GM12872 (cell line): Measurements from ENCODE around the gene SNRNP25.
A peak's percentile ranks its signal among the peaks of the same experiment; 100 is the strongest.

ENCODE experiments used
- CTCF ChIP-seq: IDR thresholded peaks from 3 replicates; pipeline ENCODE4 v1.5.1; 2011; ENCODE audit warnings: low read depth, mild to moderate bottlenecking, low read length, moderate library complexity; ENCODE audit not compliant: insufficient read depth

SNRNP25 gene

GRCh38 chr16:61879-62281, 8.3 kb downstream of the SNRNP25 start:
- no peak for TF ChIP-seq CTCF

- TF ChIP-seq CTCF, result no peak
Observed at GRCh38 chr16:62283-62967, 8.8 kb downstream of the SNRNP25 start.

- no peak for TF ChIP-seq CTCF
Observed at GRCh38 chr16:62968-63391, 9.4 kb downstream of the SNRNP25 start.

DNA sequence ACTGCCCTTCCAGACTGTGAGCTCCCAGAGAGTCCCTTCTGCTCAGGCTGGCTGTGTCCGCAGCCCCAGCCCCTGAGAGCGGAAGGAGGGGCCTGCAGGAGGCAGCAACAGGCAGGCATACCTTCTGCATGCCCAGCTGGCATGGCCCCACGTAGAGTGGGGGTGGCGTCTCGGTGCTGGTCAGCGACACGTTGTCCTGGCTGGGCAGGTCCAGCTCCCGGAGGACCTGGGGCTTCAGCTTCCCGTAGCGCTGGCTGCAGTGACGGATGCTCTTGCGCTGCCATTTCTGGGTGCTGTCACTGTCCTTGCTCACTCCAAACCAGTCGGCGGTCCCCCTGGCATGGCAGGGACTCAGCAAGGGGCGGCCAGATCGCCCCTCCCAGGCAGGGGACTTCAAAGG, 9.8 kb downstream of the SNRNP25 start:
- TF ChIP-seq CTCF, result no peak

DNA sequence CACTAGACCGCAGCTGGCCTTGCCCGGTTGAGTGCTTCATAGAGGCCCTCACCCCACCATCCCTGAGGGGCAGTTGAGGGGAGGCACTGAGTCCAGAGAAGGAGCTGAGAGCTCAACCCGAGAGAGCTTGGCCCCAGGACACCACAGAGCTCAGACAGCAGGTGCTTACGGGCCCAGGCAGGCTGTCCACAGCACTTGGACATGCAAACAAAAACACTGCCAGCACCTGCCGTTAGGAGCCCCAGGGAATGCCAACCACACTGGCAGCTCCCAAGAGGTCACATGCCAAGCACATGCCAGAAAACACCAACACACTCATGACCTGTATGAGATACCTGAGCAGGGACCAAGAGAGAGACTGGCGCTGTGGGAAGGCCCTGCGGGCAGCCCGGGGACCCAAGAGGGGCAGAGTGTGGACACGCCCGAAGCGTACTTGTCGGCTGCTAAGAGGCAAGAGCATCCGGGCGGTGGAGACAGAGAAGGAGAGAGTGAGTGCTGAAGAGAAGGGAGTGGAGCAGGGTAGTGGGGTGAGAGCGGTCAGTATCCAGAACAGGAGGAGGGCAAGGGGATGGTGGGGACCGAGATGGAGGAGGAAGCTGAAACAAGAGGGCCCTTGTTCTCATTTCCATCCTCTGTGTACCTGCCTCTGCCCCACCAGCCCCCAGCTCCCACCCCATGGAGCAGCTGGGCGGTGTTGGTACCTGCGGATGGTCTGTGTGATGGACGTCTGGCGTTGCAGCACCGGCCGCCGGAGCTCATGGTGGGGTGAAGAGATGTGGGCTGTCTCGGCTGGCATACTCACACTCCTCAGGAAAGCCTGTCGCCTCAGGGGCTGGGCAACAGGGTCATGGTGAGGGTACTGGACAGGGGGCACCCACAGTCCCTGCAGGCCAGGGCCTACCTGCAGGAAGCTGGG, 10.6 kb downstream of the SNRNP25 start:
- TF ChIP-seq CTCF, result no peak

- TF ChIP-seq CTCF, result no peak
Observed at GRCh38 chr16:64914-65255, 11.3 kb downstream of the SNRNP25 start.

DNA sequence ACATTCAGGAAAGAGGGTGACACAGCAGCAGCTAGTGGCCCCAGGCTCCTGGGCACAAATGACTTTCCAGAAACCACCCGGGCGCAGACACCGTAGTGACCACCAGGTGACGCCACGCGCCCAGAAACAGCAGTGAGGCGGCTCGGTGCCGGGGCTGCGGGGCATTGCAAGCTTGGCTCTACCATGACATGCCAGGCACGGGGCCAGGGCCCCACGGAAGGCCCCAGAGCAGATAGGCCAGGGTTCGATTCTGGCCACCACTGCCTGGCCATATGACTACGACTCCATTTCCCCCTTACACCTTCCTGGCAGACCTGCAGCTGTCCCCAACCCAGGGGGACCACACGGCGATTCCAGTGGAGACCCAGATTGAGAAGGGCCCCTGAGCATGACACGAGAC, 12.1 kb downstream of the SNRNP25 start:
- TF ChIP-seq CTCF, result peak; percentile 98
